ENCODE measurements around the gene AGPS. TPM values are rescaled to one million over a fixed set of nuclear protein-coding genes. Genes with fewer than 3 reads are reported as not detected.

AGPS gene
- total and polyA plus RNA-seq, 2 of the 13 experiments (the other 11 are each of a cell fraction or from before 2014, with no cell fraction given) = 39.4 to 99.0 TPM

DNA sequence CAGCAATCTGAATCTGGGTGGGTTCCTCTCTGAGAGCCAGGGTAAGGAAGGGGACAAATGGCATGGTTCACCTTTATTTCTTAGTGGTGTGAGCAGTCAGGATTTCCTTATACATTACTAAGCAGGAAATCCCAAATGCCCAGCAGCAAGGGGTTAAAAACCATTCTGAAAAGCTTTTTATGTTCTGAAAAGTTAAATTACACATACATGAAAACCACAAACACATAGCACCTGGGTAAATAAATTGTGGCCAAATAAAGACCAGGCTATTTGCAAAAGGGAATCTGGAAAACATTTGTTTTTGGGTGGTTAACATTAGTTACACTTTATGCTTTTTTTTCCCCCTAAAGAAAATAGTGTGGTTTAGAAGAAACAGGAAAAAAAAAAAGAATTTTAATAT is 156.1 kb downstream of the AGPS start (continued):
- TF ChIP-seq, protein P1, sequence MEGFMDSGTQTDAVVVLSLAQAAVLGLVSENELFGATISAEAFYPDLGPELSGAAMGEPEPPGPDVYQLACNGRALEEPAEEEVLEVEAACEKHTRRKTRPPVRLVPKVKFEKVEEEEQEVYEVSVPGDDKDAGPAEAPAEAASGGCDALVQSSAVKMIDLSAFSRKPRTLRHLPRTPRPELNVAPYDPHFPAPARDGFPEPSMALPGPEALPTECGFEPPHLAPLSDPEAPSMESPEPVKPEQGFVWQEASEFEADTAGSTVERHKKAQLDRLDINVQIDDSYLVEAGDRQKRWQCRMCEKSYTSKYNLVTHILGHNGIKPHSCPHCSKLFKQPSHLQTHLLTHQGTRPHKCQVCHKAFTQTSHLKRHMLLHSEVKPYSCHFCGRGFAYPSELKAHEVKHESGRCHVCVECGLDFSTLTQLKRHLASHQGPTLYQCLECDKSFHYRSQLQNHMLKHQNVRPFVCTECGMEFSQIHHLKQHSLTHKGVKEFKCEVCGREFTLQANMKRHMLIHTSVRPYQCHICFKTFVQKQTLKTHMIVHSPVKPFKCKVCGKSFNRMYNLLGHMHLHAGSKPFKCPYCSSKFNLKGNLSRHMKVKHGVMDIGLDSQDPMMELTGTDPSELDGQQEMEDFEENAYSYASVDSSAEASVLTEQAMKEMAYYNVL (CRISPR knock-in tag; IDR thresholded peaks at IDR 0.05; ENCODE audit: borderline replicate concordance) = no peak
- TF ChIP-seq ZNF556 (CRISPR knock-in tag; IDR thresholded peaks at IDR 0.05; ENCODE audit: borderline replicate concordance) (no peak), ZNF20 (CRISPR knock-in tag; IDR thresholded peaks at IDR 0.05) (no peak), ZNF619 (CRISPR knock-in tag; IDR thresholded peaks at IDR 0.05) (no peak), REL (CRISPR knock-in tag; conservative IDR thresholded peaks at IDR 0.05) (no peak), ZNF510 (CRISPR knock-in tag; IDR thresholded peaks at IDR 0.05; ENCODE audit: low read depth) (no peak), ZNF761 (CRISPR knock-in tag; conservative IDR thresholded peaks at IDR 0.05) (no peak)
- TF ChIP-seq, protein P2, sequence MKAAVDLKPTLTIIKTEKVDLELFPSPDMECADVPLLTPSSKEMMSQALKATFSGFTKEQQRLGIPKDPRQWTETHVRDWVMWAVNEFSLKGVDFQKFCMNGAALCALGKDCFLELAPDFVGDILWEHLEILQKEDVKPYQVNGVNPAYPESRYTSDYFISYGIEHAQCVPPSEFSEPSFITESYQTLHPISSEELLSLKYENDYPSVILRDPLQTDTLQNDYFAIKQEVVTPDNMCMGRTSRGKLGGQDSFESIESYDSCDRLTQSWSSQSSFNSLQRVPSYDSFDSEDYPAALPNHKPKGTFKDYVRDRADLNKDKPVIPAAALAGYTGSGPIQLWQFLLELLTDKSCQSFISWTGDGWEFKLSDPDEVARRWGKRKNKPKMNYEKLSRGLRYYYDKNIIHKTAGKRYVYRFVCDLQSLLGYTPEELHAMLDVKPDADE (CRISPR knock-in tag; IDR thresholded peaks at IDR 0.05) = no peak
- TF ChIP-seq, protein P3, sequence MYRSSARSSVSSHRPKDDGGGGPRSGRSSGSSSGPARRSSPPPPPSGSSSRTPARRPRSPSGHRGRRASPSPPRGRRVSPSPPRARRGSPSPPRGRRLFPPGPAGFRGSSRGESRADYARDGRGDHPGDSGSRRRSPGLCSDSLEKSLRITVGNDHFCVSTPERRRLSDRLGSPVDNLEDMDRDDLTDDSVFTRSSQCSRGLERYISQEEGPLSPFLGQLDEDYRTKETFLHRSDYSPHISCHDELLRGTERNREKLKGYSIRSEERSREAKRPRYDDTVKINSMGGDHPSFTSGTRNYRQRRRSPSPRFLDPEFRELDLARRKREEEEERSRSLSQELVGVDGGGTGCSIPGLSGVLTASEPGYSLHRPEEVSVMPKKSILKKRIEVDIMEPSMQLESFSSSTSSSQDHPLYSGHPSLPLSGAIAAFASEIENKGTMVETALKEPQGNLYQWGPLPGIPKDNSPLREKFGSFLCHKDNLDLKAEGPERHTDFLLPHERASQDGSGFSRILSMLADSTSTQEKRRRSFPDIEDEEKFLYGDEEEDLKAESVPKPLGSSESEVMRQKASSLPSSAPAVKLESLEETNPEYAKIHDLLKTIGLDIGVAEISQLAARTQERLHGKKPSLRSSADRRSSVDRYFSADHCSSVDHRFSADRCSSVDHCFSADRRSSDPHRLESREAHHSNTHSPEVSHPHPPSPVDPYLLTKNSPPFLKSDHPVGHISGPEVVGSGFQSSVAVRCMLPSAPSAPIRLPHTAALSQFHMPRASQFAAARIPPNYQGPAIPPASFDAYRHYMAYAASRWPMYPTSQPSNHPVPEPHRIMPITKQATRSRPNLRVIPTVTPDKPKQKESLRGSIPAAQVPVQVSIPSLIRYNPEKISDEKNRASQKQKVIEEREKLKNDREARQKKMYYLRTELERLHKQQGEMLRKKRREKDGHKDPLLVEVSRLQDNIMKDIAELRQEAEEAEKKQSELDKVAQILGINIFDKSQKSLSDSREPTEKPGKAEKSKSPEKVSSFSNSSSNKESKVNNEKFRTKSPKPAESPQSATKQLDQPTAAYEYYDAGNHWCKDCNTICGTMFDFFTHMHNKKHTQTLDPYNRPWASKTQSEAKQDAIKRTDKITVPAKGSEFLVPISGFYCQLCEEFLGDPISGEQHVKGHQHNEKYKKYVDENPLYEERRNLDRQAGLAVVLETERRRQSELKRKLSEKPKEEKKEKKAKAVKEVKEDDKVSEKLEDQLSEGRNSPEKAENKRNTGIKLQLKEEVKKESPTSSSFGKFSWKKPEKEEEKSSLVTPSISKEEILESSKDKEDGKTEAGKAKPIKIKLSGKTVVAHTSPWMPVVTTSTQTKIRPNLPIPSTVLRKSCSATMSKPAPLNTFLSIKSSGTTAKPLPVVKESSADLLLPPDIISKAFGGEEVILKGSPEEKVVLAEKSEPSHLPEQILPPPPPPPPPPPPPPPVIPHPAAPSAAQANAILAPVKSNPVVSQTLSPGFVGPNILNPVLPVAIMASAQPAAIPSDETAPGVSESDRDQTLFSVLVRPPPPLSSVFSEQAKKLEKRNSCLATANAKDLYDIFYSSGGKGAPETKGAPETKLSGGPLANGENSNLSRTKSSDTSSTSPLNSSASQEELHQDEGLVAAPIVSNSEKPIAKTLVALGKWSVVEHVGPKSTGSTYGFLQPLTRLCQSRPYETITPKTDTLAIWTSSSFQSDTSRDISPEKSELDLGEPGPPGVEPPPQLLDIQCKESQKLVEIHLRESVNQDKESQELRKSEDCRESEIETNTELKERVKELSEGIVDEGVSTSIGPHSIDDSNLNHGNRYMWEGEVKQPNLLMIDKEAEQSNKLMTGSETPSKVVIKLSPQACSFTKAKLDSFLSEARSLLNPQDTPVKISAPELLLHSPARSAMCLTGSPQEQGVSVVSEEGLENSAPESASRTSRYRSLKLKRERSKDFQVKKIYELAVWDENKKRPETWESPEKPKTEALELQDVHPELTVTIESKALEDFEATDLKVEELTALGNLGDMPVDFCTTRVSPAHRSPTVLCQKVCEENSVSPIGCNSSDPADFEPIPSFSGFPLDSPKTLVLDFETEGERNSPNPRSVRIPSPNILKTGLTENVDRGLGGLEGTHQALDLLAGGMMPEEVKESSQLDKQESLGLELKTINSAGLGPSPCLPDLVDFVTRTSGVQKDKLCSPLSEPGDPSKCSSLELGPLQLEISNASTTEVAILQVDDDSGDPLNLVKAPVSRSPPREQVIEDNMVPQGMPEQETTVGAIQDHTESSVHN (CRISPR knock-in tag; IDR thresholded peaks at IDR 0.05) = no peak
- TF ChIP-seq, protein P4, sequence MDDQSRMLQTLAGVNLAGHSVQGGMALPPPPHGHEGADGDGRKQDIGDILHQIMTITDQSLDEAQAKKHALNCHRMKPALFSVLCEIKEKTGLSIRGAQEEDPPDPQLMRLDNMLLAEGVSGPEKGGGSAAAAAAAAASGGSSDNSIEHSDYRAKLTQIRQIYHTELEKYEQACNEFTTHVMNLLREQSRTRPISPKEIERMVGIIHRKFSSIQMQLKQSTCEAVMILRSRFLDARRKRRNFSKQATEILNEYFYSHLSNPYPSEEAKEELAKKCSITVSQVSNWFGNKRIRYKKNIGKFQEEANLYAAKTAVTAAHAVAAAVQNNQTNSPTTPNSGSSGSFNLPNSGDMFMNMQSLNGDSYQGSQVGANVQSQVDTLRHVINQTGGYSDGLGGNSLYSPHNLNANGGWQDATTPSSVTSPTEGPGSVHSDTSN (CRISPR knock-in tag; IDR thresholded peaks at IDR 0.05; ENCODE audit: borderline replicate concordance) = no peak
